Measurements from ENCODE around the gene VSIG10L2.
"Not testable (repeated sequence)": the region's sequence is repeated elsewhere in the genome, so short reads cannot be mapped to it uniquely, and the experiment has no call there.

The VSIG10L2 gene

DNA sequence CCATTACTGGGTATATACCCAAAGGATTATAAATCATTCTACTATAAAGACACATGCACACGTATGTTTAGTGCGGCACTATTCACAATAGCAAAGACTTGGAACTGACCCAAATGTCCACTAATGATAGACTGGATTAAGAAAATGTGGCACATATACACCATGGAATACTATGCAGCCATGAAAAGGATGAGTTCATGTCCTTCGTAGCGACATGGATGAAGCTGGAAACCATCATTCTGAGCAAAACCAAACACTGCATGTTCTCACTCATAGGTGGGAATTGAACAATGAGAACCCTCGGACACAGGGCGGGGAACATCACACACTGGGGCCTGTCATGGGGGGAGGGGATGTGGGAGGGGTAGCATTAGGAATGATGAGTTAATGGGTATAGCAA lies 40.1 kb downstream of the VSIG10L2 start:
- not testable (repeated sequence) for ATAC-seq
- 0 out of 2 replicates have a peak, but pooled peaks have one; percentile 11 for TF ChIP-seq ZNF8 (CRISPR knock-in tag; IDR thresholded peaks at IDR 0.05)

DNA sequence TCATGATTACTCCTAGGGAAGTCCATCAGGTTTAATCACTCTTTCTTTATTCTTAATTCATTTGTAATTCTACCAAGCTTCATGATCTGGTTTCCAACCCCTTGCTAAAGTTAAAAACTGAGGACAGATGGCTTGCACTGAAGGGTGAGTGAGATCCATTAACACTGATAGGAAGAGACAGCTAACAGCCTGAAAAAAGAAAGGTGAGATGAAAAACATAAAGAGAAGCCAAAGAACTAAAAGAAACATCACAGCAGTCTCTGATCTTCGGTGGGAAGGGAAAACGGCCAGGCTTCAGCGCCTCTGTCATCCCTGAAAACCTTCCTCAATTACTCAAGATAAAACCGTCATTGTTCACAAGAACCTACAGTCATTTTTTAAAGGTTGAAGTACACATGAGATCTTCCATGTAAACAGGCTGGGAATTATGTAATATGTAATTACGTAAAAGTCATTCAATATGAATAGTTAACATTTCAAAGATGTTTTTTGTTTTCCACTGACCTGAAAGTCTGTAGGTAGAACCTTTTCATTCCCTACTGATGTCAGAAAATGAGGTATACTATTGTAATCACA lies 41.3 kb downstream of the VSIG10L2 start:
- TF ChIP-seq, protein P1, sequence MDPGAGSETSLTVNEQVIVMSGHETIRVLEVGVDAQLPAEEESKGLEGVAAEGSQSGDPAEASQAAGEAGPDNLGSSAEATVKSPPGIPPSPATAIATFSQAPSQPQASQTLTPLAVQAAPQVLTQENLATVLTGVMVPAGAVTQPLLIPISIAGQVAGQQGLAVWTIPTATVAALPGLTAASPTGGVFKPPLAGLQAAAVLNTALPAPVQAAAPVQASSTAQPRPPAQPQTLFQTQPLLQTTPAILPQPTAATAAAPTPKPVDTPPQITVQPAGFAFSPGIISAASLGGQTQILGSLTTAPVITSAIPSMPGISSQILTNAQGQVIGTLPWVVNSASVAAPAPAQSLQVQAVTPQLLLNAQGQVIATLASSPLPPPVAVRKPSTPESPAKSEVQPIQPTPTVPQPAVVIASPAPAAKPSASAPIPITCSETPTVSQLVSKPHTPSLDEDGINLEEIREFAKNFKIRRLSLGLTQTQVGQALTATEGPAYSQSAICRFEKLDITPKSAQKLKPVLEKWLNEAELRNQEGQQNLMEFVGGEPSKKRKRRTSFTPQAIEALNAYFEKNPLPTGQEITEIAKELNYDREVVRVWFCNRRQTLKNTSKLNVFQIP (CRISPR knock-in tag; IDR thresholded peaks at IDR 0.05; ENCODE audit: borderline replicate concordance, low read depth), result no peak
- TF ChIP-seq OSR1 (CRISPR knock-in tag; IDR thresholded peaks at IDR 0.05), result no peak
- no peak for TF ChIP-seq ZFP3 (CRISPR knock-in tag; IDR thresholded peaks at IDR 0.05)
- no peak for ATAC-seq

DNA sequence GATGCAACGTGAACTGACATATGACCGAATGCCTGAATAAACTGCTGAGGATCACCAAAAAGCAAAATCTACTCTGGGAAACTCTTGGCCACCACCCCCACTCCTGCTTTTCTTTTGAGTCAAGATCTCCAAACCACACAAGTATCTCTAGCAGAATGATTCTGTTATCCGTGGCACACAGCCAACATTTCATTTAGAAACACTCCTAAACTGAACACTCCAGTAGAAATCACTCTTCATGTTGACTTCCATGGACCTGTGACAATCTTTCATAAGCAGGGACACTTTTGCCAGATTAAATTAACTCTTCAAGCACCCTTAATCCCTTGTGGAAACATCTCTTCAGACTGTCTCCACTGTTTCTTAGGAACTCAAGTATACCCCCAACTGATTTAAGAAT lies 44.4 kb downstream of the VSIG10L2 start:
- peak; percentile 71 for ATAC-seq

DNA sequence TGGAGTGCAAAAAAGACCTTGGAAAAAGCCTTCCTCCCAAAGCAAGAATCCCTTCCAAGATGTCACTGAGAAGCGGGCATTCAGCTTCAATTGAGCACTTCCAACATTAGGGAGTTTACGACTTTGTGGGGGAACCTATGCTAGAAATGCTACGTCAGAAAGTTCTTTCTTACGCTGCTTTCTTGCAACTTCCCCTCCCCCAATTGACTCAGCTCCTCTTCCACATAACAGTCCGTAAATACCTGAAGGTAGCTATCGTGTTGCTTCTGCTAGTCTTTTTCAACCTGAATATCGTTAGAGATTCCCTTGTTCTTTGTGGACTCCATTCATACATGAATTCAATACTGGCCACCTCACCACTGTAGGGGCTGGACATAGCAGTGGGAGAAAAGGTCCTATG lies 47.0 kb downstream of the VSIG10L2 start:
- no peak for ATAC-seq
- TF ChIP-seq ZNF565 (CRISPR knock-in tag; conservative IDR thresholded peaks at IDR 0.05; ENCODE audit: low read depth) (no peak), BACH2 (CRISPR knock-in tag; IDR thresholded peaks at IDR 0.05; ENCODE audit: borderline replicate concordance) (no peak), ZFP3 (CRISPR knock-in tag; IDR thresholded peaks at IDR 0.05) (no peak), ZNF8 (CRISPR knock-in tag; IDR thresholded peaks at IDR 0.05) (no peak), ISL1 (CRISPR knock-in tag; IDR thresholded peaks at IDR 0.05) (no peak)
- TF ChIP-seq, protein P2, sequence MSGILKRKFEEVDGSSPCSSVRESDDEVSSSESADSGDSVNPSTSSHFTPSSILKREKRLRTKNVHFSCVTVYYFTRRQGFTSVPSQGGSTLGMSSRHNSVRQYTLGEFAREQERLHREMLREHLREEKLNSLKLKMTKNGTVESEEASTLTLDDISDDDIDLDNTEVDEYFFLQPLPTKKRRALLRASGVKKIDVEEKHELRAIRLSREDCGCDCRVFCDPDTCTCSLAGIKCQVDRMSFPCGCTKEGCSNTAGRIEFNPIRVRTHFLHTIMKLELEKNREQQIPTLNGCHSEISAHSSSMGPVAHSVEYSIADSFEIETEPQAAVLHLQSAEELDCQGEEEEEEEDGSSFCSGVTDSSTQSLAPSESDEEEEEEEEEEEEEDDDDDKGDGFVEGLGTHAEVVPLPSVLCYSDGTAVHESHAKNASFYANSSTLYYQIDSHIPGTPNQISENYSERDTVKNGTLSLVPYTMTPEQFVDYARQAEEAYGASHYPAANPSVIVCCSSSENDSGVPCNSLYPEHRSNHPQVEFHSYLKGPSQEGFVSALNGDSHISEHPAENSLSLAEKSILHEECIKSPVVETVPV (CRISPR knock-in tag; IDR thresholded peaks at IDR 0.05), result no peak

More for the DNA sequence above, 44.4 kb downstream of the VSIG10L2 start:
- TF ChIP-seq BACH2 (CRISPR knock-in tag; IDR thresholded peaks at IDR 0.05; ENCODE audit: borderline replicate concordance) (no peak), ZNF565 (CRISPR knock-in tag; conservative IDR thresholded peaks at IDR 0.05; ENCODE audit: low read depth) (no peak), ISL1 (CRISPR knock-in tag; IDR thresholded peaks at IDR 0.05) (no peak), ZC3H10 (CRISPR knock-in tag; IDR thresholded peaks at IDR 0.05) (no peak), RARB (CRISPR knock-in tag; IDR thresholded peaks at IDR 0.05) (no peak), TCF4 (CRISPR knock-in tag; IDR thresholded peaks at IDR 0.05; ENCODE audit: borderline replicate concordance) (no peak), ESRRG (CRISPR knock-in tag; IDR thresholded peaks at IDR 0.05) (no peak)
- TF ChIP-seq, protein P3, sequence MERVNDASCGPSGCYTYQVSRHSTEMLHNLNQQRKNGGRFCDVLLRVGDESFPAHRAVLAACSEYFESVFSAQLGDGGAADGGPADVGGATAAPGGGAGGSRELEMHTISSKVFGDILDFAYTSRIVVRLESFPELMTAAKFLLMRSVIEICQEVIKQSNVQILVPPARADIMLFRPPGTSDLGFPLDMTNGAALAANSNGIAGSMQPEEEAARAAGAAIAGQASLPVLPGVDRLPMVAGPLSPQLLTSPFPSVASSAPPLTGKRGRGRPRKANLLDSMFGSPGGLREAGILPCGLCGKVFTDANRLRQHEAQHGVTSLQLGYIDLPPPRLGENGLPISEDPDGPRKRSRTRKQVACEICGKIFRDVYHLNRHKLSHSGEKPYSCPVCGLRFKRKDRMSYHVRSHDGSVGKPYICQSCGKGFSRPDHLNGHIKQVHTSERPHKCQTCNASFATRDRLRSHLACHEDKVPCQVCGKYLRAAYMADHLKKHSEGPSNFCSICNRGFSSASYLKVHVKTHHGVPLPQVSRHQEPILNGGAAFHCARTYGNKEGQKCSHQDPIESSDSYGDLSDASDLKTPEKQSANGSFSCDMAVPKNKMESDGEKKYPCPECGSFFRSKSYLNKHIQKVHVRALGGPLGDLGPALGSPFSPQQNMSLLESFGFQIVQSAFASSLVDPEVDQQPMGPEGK (CRISPR knock-in tag; IDR thresholded peaks at IDR 0.05; ENCODE audit: borderline replicate concordance), result no peak

DNA sequence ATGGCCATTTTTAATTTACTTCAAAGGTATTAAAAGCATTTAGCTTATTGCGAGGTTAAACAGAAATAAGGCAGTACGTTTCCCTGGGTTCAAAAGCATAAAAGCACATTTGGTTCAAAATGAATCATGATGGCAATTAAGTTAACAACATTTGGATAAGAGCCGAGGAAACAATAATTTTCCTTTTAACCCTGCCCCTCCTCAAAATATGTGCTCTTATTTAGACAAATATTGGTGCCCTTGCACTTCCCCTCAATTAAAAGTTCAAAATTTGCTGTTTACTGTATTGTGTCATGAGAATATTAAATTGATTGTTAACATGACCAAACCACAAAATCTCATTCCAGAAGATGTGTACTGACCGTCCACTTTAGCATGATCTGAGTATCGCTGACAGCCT lies 48.7 kb downstream of the VSIG10L2 start:
- no peak for TF ChIP-seq OSR1 (CRISPR knock-in tag; IDR thresholded peaks at IDR 0.05)
- TF ChIP-seq ESRRG (CRISPR knock-in tag; IDR thresholded peaks at IDR 0.05), result no peak
- TF ChIP-seq, protein P4, sequence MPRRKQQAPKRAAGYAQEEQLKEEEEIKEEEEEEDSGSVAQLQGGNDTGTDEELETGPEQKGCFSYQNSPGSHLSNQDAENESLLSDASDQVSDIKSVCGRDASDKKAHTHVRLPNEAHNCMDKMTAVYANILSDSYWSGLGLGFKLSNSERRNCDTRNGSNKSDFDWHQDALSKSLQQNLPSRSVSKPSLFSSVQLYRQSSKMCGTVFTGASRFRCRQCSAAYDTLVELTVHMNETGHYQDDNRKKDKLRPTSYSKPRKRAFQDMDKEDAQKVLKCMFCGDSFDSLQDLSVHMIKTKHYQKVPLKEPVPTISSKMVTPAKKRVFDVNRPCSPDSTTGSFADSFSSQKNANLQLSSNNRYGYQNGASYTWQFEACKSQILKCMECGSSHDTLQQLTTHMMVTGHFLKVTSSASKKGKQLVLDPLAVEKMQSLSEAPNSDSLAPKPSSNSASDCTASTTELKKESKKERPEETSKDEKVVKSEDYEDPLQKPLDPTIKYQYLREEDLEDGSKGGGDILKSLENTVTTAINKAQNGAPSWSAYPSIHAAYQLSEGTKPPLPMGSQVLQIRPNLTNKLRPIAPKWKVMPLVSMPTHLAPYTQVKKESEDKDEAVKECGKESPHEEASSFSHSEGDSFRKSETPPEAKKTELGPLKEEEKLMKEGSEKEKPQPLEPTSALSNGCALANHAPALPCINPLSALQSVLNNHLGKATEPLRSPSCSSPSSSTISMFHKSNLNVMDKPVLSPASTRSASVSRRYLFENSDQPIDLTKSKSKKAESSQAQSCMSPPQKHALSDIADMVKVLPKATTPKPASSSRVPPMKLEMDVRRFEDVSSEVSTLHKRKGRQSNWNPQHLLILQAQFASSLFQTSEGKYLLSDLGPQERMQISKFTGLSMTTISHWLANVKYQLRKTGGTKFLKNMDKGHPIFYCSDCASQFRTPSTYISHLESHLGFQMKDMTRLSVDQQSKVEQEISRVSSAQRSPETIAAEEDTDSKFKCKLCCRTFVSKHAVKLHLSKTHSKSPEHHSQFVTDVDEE (CRISPR knock-in tag; IDR thresholded peaks at IDR 0.05), result no peak
- no peak for TF ChIP-seq ISL1 (CRISPR knock-in tag; IDR thresholded peaks at IDR 0.05)
- TF ChIP-seq, protein P1 (CRISPR knock-in tag; IDR thresholded peaks at IDR 0.05; ENCODE audit: borderline replicate concordance, low read depth), result no peak
- TF ChIP-seq ZNF565 (CRISPR knock-in tag; conservative IDR thresholded peaks at IDR 0.05; ENCODE audit: low read depth), result no peak
- TF ChIP-seq GLIS3 (CRISPR knock-in tag; IDR thresholded peaks at IDR 0.05), result no peak
- no peak for TF ChIP-seq TCF4 (CRISPR knock-in tag; IDR thresholded peaks at IDR 0.05; ENCODE audit: borderline replicate concordance)
- TF ChIP-seq ZFP3 (CRISPR knock-in tag; IDR thresholded peaks at IDR 0.05), result no peak
- TF ChIP-seq BACH2 (CRISPR knock-in tag; IDR thresholded peaks at IDR 0.05; ENCODE audit: borderline replicate concordance), result no peak
- TF ChIP-seq, protein P5, sequence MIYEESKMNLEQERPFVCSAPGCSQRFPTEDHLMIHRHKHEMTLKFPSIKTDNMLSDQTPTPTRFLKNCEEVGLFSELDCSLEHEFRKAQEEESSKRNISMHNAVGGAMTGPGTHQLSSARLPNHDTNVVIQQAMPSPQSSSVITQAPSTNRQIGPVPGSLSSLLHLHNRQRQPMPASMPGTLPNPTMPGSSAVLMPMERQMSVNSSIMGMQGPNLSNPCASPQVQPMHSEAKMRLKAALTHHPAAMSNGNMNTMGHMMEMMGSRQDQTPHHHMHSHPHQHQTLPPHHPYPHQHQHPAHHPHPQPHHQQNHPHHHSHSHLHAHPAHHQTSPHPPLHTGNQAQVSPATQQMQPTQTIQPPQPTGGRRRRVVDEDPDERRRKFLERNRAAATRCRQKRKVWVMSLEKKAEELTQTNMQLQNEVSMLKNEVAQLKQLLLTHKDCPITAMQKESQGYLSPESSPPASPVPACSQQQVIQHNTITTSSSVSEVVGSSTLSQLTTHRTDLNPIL (CRISPR knock-in tag; IDR thresholded peaks at IDR 0.05; ENCODE audit: low read depth), result no peak
- no peak for TF ChIP-seq ARNTL (CRISPR knock-in tag; IDR thresholded peaks at IDR 0.05; ENCODE audit: borderline replicate concordance, low read depth)
- no peak for TF ChIP-seq TOX (CRISPR knock-in tag; IDR thresholded peaks at IDR 0.05; ENCODE audit: borderline replicate concordance)
- TF ChIP-seq PPARA (CRISPR knock-in tag; IDR thresholded peaks at IDR 0.05; ENCODE audit: borderline replicate concordance), result no peak
- TF ChIP-seq ZNF8 (CRISPR knock-in tag; IDR thresholded peaks at IDR 0.05), result no peak
- TF ChIP-seq ZNF70 (CRISPR knock-in tag; IDR thresholded peaks at IDR 0.05), result no peak
- no peak for TF ChIP-seq SNAI2 (CRISPR knock-in tag; IDR thresholded peaks at IDR 0.05)
- no peak for TF ChIP-seq RARB (CRISPR knock-in tag; IDR thresholded peaks at IDR 0.05)
- ATAC-seq, result no peak

Data from SK-N-SH treated with all-trans-retinoic acid at 6 μM for 48 hours (cell line).